HEK293T (cell line): ENCODE data around the gene SALL3.

ENCODE experiments used
- ARNT ChIP-seq: fragments of 450-650 bp; IDR thresholded peaks from 2 replicates; pipeline ENCODE4 v1.6.1; 2017; ENCODE audit warnings: mild to moderate bottlenecking
- BHLHE40 ChIP-seq: fragments of 450-650 bp; IDR thresholded peaks from 2 replicates; pipeline ENCODE4 v1.6.1; 2016; ENCODE audit warnings: mild to moderate bottlenecking, moderate library complexity, borderline replicate concordance
- FOXK2 ChIP-seq: fragments of 450-650 bp; IDR thresholded peaks from 2 replicates; pipeline ENCODE4 v1.6.1; 2016; ENCODE audit warnings: mild to moderate bottlenecking
- FOXM1 ChIP-seq: fragments of 450-650 bp; IDR thresholded peaks from 2 replicates; pipeline ENCODE4 v1.6.1; 2017; ENCODE audit warnings: mild to moderate bottlenecking, borderline replicate concordance
- HDGF ChIP-seq: fragments of 450-650 bp; IDR thresholded peaks from 2 replicates; pipeline ENCODE4 v1.6.1; 2017; ENCODE audit warnings: antibody characterized with exemption, borderline replicate concordance
- NFRKB ChIP-seq: fragments of 450-650 bp; IDR thresholded peaks from 2 replicates; pipeline ENCODE4 v1.6.1; 2016; ENCODE audit warnings: mild to moderate bottlenecking, moderate library complexity
- SP1 ChIP-seq: fragments of 450-650 bp; IDR thresholded peaks from 2 replicates; pipeline ENCODE4 v1.6.1; 2017
- SUZ12 ChIP-seq: fragments of 450-650 bp; IDR thresholded peaks from 2 replicates; pipeline ENCODE4 v1.6.1; 2016; ENCODE audit warnings: mild to moderate bottlenecking
- TARDBP ChIP-seq: fragments of 450-650 bp; IDR thresholded peaks from 2 replicates; pipeline ENCODE4 v1.6.1; 2016
- ZNF384 ChIP-seq: fragments of 450-650 bp; IDR thresholded peaks from 2 replicates; pipeline ENCODE4 v1.6.1; 2016

DNA sequence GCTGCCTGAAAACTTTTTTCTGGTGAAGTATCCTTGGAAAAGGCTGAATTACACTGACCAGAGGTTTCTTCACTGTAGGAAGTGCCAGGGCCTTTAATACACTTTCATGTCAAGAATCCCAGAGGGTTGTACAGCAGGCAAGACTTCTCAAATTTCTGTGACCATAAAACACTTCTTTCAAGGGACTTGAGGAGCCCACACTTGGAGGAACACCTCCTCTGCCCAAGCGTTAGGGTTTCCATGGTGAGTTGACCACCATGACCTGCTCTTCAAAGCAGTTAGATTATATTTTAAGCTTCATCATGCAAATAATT lies 12.9 kb upstream of the SALL3 start:
- no peak for TF ChIP-seq TARDBP
- no peak for TF ChIP-seq NFRKB
- TF ChIP-seq ZNF384, result no peak
- TF ChIP-seq FOXK2, result no peak
- no peak for TF ChIP-seq BHLHE40
- TF ChIP-seq ARNT, result no peak
- no peak for TF ChIP-seq HDGF
- no peak for TF ChIP-seq FOXM1
- TF ChIP-seq SP1, result no peak
- TF ChIP-seq SUZ12, result no peak
